HL-60 (cell line): ENCODE data around the gene PARP6.
A peak's percentile ranks its signal among the peaks of the same experiment; 100 is the strongest.

ENCODE experiments used
- DNase-seq, 2 experiments: peaks; one replicate each; pipeline ENCODE4 v3.0.0-alpha.2; 2010 to 2020; ENCODE audit warnings: low read depth in 1 of 2, low spot score in 1 of 2
- H3K27ac ChIP-seq: fragments of 250-450 bp; sonication (Bioruptor Pico); replicated peaks from 2 replicates; pipeline ENCODE4 v1.5.1; 2020; ENCODE audit warnings: mild to moderate bottlenecking, moderate library complexity
- H3K27me3 ChIP-seq: fragments of 250-450 bp; sonication (Bioruptor Pico); 2 replicates; pipeline ENCODE4 v1.5.1; 2021; ENCODE audit warnings: mild to moderate bottlenecking, moderate library complexity; ENCODE audit not compliant: insufficient read depth, poor library complexity, severe bottlenecking
- H3K4me3 ChIP-seq: replicated peaks from 2 replicates; pipeline ENCODE4 v1.5.1; 2011; ENCODE audit warnings: mild to moderate bottlenecking, control low read depth, low read length; ENCODE audit not compliant: insufficient read depth
- GABPA ChIP-seq: IDR thresholded peaks from 2 replicates; pipeline ENCODE4 v1.6.1; 2012; ENCODE audit warnings: low read depth
- POLR2AphosphoS5 ChIP-seq: IDR thresholded peaks from 2 replicates; pipeline ENCODE4 v1.6.1; 2012; ENCODE audit warnings: low read depth
- SPI1 ChIP-seq: IDR thresholded peaks from 2 replicates; pipeline ENCODE4 v1.6.1; 2012; ENCODE audit warnings: low read depth, mild to moderate bottlenecking, borderline replicate concordance
- TF ChIP-seq, protein P1 (sequence below): IDR thresholded peaks from 2 replicates; pipeline ENCODE4 v1.6.1; 2012; ENCODE audit warnings: low read depth; ENCODE audit not compliant: insufficient replicate concordance
- TF ChIP-seq, protein P2 (sequence below): IDR thresholded peaks from one replicate; pipeline ENCODE4 v1.5.1; 2011; ENCODE audit warnings: low read length, control low read depth, inconsistent platforms; ENCODE audit not compliant: insufficient read depth

The PARP6 gene

GRCh38 chr15:72227192-72227586, 45.2 kb downstream of the PARP6 start:
- TF ChIP-seq, protein P1, sequence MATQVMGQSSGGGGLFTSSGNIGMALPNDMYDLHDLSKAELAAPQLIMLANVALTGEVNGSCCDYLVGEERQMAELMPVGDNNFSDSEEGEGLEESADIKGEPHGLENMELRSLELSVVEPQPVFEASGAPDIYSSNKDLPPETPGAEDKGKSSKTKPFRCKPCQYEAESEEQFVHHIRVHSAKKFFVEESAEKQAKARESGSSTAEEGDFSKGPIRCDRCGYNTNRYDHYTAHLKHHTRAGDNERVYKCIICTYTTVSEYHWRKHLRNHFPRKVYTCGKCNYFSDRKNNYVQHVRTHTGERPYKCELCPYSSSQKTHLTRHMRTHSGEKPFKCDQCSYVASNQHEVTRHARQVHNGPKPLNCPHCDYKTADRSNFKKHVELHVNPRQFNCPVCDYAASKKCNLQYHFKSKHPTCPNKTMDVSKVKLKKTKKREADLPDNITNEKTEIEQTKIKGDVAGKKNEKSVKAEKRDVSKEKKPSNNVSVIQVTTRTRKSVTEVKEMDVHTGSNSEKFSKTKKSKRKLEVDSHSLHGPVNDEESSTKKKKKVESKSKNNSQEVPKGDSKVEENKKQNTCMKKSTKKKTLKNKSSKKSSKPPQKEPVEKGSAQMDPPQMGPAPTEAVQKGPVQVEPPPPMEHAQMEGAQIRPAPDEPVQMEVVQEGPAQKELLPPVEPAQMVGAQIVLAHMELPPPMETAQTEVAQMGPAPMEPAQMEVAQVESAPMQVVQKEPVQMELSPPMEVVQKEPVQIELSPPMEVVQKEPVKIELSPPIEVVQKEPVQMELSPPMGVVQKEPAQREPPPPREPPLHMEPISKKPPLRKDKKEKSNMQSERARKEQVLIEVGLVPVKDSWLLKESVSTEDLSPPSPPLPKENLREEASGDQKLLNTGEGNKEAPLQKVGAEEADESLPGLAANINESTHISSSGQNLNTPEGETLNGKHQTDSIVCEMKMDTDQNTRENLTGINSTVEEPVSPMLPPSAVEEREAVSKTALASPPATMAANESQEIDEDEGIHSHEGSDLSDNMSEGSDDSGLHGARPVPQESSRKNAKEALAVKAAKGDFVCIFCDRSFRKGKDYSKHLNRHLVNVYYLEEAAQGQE, result no peak
- TF ChIP-seq SPI1 (no peak), POLR2AphosphoS5 (no peak), GABPA (no peak)
- TF ChIP-seq, protein P2, sequence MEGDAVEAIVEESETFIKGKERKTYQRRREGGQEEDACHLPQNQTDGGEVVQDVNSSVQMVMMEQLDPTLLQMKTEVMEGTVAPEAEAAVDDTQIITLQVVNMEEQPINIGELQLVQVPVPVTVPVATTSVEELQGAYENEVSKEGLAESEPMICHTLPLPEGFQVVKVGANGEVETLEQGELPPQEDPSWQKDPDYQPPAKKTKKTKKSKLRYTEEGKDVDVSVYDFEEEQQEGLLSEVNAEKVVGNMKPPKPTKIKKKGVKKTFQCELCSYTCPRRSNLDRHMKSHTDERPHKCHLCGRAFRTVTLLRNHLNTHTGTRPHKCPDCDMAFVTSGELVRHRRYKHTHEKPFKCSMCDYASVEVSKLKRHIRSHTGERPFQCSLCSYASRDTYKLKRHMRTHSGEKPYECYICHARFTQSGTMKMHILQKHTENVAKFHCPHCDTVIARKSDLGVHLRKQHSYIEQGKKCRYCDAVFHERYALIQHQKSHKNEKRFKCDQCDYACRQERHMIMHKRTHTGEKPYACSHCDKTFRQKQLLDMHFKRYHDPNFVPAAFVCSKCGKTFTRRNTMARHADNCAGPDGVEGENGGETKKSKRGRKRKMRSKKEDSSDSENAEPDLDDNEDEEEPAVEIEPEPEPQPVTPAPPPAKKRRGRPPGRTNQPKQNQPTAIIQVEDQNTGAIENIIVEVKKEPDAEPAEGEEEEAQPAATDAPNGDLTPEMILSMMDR, result no peak
- peak overlapping the region; percentile 85 for H3K4me3 ChIP-seq
- H3K27ac ChIP-seq, result peak overlapping the region; percentile 95
- H3K27me3 ChIP-seq, result no peaks in the 10 kb centered on the region
- DNase-seq, result peak; percentile 31 to 32

DNA sequence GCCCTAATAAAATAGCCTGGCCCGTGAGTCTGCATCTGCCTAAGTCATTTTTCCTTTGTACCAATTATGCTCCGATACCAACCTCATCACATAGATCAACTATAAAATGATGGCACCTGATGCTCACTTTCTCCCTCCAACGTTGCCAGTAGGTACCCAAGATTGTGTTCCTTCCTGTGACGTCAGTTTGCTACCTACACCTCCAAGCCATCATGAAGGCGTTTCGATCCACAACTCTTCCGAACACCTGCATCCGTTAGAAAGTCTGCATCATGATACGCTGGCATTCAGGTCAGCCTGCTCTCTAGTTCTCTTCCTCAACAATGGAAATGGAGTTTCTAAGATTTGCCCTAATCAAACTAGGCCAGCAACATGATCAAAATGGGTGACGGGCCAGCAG, 49.1 kb downstream of the PARP6 start:
- H3K27me3 ChIP-seq, result no peaks in the 10 kb centered on the region
- peak in 1 of 2 experiments; percentile 17 for DNase-seq
- no peak overlapping the region for H3K27ac ChIP-seq
- no peak overlapping the region for H3K4me3 ChIP-seq
- peak; percentile 52; the same call in 1 of the 2 replicates for TF ChIP-seq POLR2AphosphoS5
- TF ChIP-seq, protein P1, result no peak
- TF ChIP-seq SPI1, result no peak

GRCh38 chr15:72222393-72222792, 50.0 kb downstream of the PARP6 start:
- no peak overlapping the region for H3K4me3 ChIP-seq
- H3K27me3 ChIP-seq, result no peaks in the 10 kb centered on the region
- TF ChIP-seq POLR2AphosphoS5 (peak; percentile 51), GABPA (no peak)
- H3K27ac ChIP-seq, result no peak overlapping the region
- DNase-seq, result peak in 1 of 2 experiments; percentile 28

DNA sequence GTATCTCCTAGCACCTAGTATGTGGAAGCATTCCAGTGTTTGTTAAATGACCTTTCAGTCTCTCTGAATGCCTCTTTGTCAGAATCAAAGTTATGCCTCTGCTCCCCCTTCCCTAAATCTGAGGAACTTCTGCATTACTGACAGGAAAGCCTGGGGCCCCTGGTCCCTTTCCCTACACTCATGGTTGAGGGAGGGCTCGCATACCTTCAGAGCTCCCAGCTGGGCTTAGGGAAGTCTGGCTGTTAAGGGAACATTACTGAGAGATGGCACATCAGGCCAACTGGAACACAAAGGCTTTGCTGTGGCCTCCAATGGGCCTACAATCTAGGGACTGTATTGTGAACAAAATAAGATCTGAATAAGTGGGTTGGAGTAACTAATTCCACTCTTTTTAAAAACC, 51.7 kb downstream of the PARP6 start:
- H3K4me3 ChIP-seq, result no peak overlapping the region
- H3K27ac ChIP-seq, result no peak overlapping the region
- H3K27me3 ChIP-seq, result no peaks in the 10 kb centered on the region
- TF ChIP-seq, protein P2, result no peak
- TF ChIP-seq GABPA (no peak), SPI1 (no peak)
- TF ChIP-seq, protein P1, result no peak
- DNase-seq, result peak in 1 of 2 experiments; percentile 20
